Right lobe of liver (tissue), 6 donors: ENCODE data around the gene FOXQ1. TPM values are rescaled to one million over a fixed set of nuclear protein-coding genes. Genes with fewer than 3 reads are reported as not detected.

ENCODE experiments used
- ATAC-seq, 4 donors: fragments of 200-7000 bp; cut with Tn5 transposase; one replicate each; pipeline ENCODE4 v1.9.1; 2020; ENCODE audit warnings: mild to moderate bottlenecking in 4 of 4, moderate library complexity in 4 of 4
- DNase-seq, 3 donors: peaks; one replicate each; pipeline ENCODE4 v3.0.0-alpha.2; 2020
- H3K27ac ChIP-seq, 3 donors: fragments of 200-600 bp; one replicate each; pipeline ENCODE4 v1.8.0; 2022
- H3K27me3 ChIP-seq, 2 donors: fragments of 200-600 bp; one replicate each; pipeline ENCODE4 v1.8.0; 2022
- H3K36me3 ChIP-seq, 4 donors: fragments of 200-600 bp; sonication (generic) in 1 of 4; one replicate each; pipeline versions ENCODE4 v1.5.1 to v1.8.0; 2017 to 2022; ENCODE audit warnings: control low read depth in 1 of 4
- H3K4me1 ChIP-seq, 4 donors: fragments of 200-600 bp; sonication (generic) in 1 of 4; one replicate each; pipeline versions ENCODE4 v1.5.1 to v1.8.0; 2017 to 2022; ENCODE audit warnings: control low read depth in 1 of 4
- H3K4me3 ChIP-seq, 3 donors: fragments of 200-600 bp; one replicate each; pipeline ENCODE4 v1.8.0; 2022
- H3K9me3 ChIP-seq, 4 donors: fragments of 200-600 bp; sonication (generic) in 1 of 4; one replicate each; pipeline versions ENCODE4 v1.5.1 to v1.8.0; 2017 to 2022; ENCODE audit warnings: control low read depth in 1 of 4
- POLR2A ChIP-seq: fragments of 450-650 bp; IDR thresholded peaks from one replicate; pipeline ENCODE4 v1.6.1; 2017; ENCODE audit warnings: antibody characterized with exemption, mild to moderate bottlenecking
- WGBS: methylation state at CpG from one replicate; pipeline ENCODE4 v1.1.6; 2018; ENCODE audit warnings: low coverage, low lambda C conversion rate; ENCODE audit not compliant: insufficient coverage; ENCODE audit errors: missing lambda C conversion rate; 5-methylcytosine and 5-hydroxymethylcytosine counted together
- intact Hi-C, 2 donors: fragments of 100-400 bp; cut with DNase I; formaldehyde crosslinking; loops; one replicate each; pipeline versions ENCODE4 v1.11.2 to v1.14.1; 2022
- total RNA-seq, 6 experiments: library from RNA; depleted of rRNA in 2 of 6; stranded (reverse); fragments of >200 nt in 2 of 6; fragmentation: NEBNext Ultra II Directional in 3 of 6; extraction: Animal tissue kit (Norgen Biotek cat#: 25700) in 3 of 6; gene quantifications; one replicate each; pipeline versions ENCODE4 v1.1.0 to v1.2.4, GENCODE V29; 2016 to 2023
- TF ChIP-seq, protein P1 (sequence below), 4 donors: fragments of 200-600 bp in 3 of 4; fragments of 450-650 bp in 1 of 4; IDR thresholded peaks; one replicate each; pipeline versions ENCODE4 v1.5.1 to v1.8.0; 2016 to 2022; ENCODE audit warnings: antibody characterized with exemption in 4 of 4, mild to moderate bottlenecking in 2 of 4
- donor health status: DM: no; HTN: yes; CAD: no.
- donor health status: DM: no; HTN: no; CAD: no.
- donor health status: DM: no; HTN: no; CAD: no.
- donor health status: DM: no; HTN: yes; CAD: no.
- donor health status: DM: no; HTN: yes; CAD: no.

FOXQ1 gene
- total RNA-seq, 6 experiments from 2014 or later: 0.12 to 4.0 (median 0.23) TPM

DNA sequence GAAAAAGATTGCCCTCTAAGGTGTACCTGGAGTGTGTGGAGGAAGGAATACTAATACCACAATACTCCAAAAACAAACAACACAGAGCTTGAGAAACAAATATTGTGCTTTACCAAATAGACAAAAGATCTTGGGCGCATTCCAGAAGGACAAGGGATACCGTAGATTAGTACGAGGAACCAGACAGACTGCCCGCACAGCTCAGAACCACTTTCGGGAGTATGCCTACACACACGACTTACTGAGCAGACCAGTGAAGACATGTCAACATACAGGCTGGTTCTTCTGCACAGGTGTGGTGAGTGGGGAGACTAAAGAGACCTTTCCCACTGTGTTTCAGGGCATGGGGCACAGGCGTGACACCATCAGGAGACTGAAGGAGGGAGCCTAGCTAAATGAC is 15.8 kb upstream of the FOXQ1 start:
- WGBS: 73% methylated on average over 3 of the region's 7 CpGs
- Histone ChIP-seq H3K27ac (no peak overlapping the region), H3K9me3 (no peaks in the 10 kb centered on the region), H3K4me3 (no peak overlapping the region), H3K36me3 (no peaks in the 10 kb centered on the region), H3K27me3 (no peaks in the 10 kb centered on the region), H3K4me1 (no peaks in the 10 kb centered on the region)
- TF ChIP-seq POLR2A: no peak
- TF ChIP-seq, protein P1, sequence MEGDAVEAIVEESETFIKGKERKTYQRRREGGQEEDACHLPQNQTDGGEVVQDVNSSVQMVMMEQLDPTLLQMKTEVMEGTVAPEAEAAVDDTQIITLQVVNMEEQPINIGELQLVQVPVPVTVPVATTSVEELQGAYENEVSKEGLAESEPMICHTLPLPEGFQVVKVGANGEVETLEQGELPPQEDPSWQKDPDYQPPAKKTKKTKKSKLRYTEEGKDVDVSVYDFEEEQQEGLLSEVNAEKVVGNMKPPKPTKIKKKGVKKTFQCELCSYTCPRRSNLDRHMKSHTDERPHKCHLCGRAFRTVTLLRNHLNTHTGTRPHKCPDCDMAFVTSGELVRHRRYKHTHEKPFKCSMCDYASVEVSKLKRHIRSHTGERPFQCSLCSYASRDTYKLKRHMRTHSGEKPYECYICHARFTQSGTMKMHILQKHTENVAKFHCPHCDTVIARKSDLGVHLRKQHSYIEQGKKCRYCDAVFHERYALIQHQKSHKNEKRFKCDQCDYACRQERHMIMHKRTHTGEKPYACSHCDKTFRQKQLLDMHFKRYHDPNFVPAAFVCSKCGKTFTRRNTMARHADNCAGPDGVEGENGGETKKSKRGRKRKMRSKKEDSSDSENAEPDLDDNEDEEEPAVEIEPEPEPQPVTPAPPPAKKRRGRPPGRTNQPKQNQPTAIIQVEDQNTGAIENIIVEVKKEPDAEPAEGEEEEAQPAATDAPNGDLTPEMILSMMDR (IDR thresholded peaks at IDR 0.05): no peak
- DNase-seq: no peak
- intact Hi-C loops: no loop called here
- ATAC-seq: no peak

GRCh38 chr6:1296542-1296941 is 15.4 kb upstream of the FOXQ1 start:
- Histone ChIP-seq H3K36me3 (no peaks in the 10 kb centered on the region), H3K9me3 (no peaks in the 10 kb centered on the region), H3K27ac (no peak overlapping the region), H3K4me3 (no peak overlapping the region), H3K4me1 (no peaks in the 10 kb centered on the region), H3K27me3 (no peaks in the 10 kb centered on the region)
- intact Hi-C loops: no loop called here
- WGBS: 62% methylated on average over 4 of the region's 4 CpGs
- DNase-seq (no peak), ATAC-seq (no peak)
- TF ChIP-seq, protein P1 (IDR thresholded peaks at IDR 0.05): no peak
- TF ChIP-seq POLR2A: no peak

DNA sequence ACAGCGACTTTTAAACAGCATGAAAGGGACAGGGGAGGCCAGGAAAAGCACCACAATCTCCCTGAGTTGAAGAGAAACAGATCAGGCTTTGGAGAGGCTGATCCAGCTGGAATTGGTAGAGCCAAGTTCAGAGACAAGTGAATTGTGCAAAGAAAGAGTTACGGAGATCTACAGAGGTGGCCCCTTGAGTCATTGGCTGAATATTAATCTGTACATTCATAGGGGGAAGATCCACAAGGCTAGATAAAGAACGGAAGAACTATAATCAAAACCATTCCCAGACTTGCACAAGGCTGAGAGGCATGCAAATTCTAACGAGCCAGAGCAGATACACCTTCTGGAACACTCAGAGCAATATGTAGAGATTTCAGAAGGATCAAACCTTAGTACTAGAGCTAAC is 14.2 kb upstream of the FOXQ1 start:
- no peak for DNase-seq
- Histone ChIP-seq H3K4me3 (no peak overlapping the region), H3K36me3 (no peaks in the 10 kb centered on the region), H3K9me3 (no peaks in the 10 kb centered on the region), H3K4me1 (no peaks in the 10 kb centered on the region), H3K27me3 (no peaks in the 10 kb centered on the region), H3K27ac (no peak overlapping the region)
- intact Hi-C loops: no loop called here
- no peak for ATAC-seq
- TF ChIP-seq POLR2A: no peak
- TF ChIP-seq, protein P1 (IDR thresholded peaks at IDR 0.05): no peak
- WGBS: 38% methylated on average over 4 of the region's 4 CpGs

DNA sequence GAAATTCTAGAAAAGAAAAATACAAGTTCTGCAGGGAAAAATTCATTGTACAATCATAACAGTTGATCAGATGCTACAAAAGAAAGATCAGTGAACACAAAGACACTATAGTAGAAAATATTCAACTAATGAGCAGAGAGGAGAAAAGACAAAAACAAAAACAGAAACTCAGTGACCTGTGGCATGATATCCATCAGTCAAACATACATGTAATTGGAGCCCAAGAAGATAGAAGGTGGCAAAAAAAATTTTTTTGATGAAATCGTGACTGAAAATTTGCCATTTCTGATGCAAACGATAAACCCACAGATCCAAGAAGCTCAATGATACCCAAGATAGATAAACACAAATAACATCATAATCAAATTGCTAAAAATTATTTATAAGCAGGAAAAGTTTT is 13.1 kb upstream of the FOXQ1 start:
- 84% methylated on average over 2 of the region's 2 CpGs for whole genome bisulfite sequencing
- intact Hi-C loops: no loop called here
- Histone ChIP-seq H3K27ac (no peak overlapping the region), H3K27me3 (no peaks in the 10 kb centered on the region), H3K36me3 (no peaks in the 10 kb centered on the region), H3K4me3 (no peak overlapping the region), H3K9me3 (no peaks in the 10 kb centered on the region), H3K4me1 (no peaks in the 10 kb centered on the region)
- no peak for TF ChIP-seq POLR2A
- TF ChIP-seq, protein P1 (IDR thresholded peaks at IDR 0.05): no peak
- ATAC-seq (no peak), DNase-seq (no peak)

DNA sequence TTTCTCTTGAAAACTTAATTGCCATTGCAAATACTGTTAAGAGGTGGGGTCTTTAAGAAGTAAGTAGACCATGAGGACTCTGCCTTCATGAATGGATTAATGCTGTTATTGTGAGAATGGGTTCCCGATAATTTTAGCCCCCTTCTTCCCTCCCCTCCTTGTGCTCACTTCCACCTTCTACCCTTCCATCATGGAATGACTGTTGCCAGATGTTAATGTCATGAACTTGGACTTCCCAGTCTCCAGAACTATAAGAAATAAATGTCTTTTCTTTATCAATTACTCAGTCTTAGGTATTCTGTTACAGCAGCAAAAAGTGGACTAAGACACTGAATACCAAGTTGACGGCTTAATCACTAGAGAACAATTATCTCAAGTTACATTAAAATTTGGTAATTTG is 5.8 kb upstream of the FOXQ1 start:
- Histone ChIP-seq H3K9me3 (no peaks in the 10 kb centered on the region), H3K27me3 (no peaks in the 10 kb centered on the region), H3K27ac (no peak overlapping the region), H3K4me3 (no peak overlapping the region), H3K4me1 (no peaks in the 10 kb centered on the region), H3K36me3 (no peaks in the 10 kb centered on the region)
- ATAC-seq: no peak
- intact Hi-C loops: no loop called here
- 75% methylated on average over 2 of the region's 2 CpGs for WGBS
- no peak for DNase-seq
- TF ChIP-seq, protein P1 (IDR thresholded peaks at IDR 0.05): no peak
- TF ChIP-seq POLR2A: no peak
